H1 (cell line): Measurements from ENCODE around the gene APH1A.

Experiments
- BRCA1 ChIP-seq: IDR thresholded peaks from 2 replicates; pipeline ENCODE4 v1.6.1; 2012; ENCODE audit warnings: low read depth, low read length, improper control_type of control experiment
- CREB1 ChIP-seq: IDR thresholded peaks from 2 replicates; pipeline ENCODE4 v1.6.1; 2012; ENCODE audit warnings: inconsistent platforms
- EP300 ChIP-seq, 2 experiments: IDR thresholded peaks; 1 replicate in 1 of 2; 2 replicates in 1 of 2; pipeline ENCODE4 v1.6.1; 2011 to 2012; ENCODE audit warnings: low read depth in 2 of 2, low read length in 2 of 2, mild to moderate bottlenecking in 2 of 2, borderline replicate concordance in 1 of 2, inconsistent platforms in 1 of 2, moderate library complexity in 1 of 2
- EZH2 ChIP-seq: fragments of 200-600 bp; sonication (generic); IDR thresholded peaks from 2 replicates; pipeline ENCODE4 v1.7.1; 2012; ENCODE audit warnings: low read depth, mild to moderate bottlenecking, moderate library complexity, low read length, inconsistent platforms; ENCODE audit not compliant: severe bottlenecking
- FOSL1 ChIP-seq: IDR thresholded peaks from 2 replicates; pipeline ENCODE4 v1.6.1; 2011; ENCODE audit warnings: mild to moderate bottlenecking, low read depth, low read length, moderate library complexity; ENCODE audit not compliant: insufficient read depth
- JUND ChIP-seq: IDR thresholded peaks from 2 replicates; pipeline ENCODE4 v1.6.1; 2011; ENCODE audit warnings: mild to moderate bottlenecking, improper control_type of control experiment, low read length
- POLR2A ChIP-seq, 2 experiments: IDR thresholded peaks; 1 replicate in 1 of 2; 2 replicates in 1 of 2; pipeline ENCODE4 v1.6.1; 2011; ENCODE audit warnings: low read depth in 2 of 2, low read length in 2 of 2, mild to moderate bottlenecking in 2 of 2; ENCODE audit errors: control extremely low read depth in 1 of 2
- YY1 ChIP-seq: IDR thresholded peaks from 2 replicates; pipeline ENCODE4 v1.6.1; 2011; ENCODE audit warnings: low read depth, mild to moderate bottlenecking, low read length
- TF ChIP-seq, protein P1 (sequence below), 3 experiments: IDR thresholded peaks; 1 replicate in 2 of 3; 2 replicates in 1 of 3; pipeline versions ENCODE4 v1.5.1 to v1.6.1; 2011; ENCODE audit warnings: low read length in 3 of 3, mild to moderate bottlenecking in 3 of 3, inconsistent platforms in 2 of 3, low read depth in 1 of 3, moderate library complexity in 1 of 3; ENCODE audit not compliant: insufficient read depth in 1 of 3; ENCODE audit errors: control extremely low read depth in 1 of 3

DNA sequence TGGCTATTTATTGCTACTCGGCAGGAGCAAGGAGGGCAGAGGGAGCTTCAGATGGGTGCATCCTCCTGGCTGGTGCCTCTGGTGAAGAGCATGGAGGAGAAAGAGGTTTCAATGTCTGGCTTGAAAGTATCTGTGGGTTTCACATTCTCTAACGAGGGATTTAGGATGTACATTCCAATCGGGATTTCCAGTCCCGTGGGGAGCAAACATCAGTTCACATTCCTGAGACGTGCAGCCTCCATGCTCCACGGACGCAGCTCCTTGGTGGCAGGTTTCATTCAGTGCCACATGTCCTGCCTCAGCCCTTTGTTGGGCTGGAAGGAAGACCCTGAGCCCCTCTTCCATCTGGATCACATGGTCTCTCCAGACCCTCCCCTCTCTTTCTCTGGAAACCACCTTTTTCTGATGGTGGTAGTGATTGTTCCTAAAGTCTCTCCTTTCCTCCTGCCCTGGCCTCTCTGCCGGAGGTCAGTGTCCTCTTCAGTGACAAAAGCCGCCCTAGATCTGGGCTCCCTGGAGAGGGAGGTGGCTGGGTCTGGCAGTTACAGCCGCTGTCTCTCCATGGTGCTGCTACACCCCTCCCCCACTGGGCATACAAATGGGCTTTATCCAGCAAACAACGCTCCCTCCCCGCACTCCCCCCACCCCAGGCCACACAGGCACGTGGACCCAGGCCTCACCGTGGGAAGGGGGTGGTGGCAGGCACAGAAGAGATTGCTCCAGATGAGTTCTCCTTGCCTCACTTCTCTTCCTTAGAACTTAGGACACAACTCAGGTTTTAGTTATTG, 12.1 kb downstream of the APH1A start:
- TF ChIP-seq CREB1: no peak; the same call in 1 of the 2 replicates
- no peak for TF ChIP-seq BRCA1
- peak; percentile 36 to 81 for TF ChIP-seq POLR2A (IDR thresholded peaks at IDR 0.05; ENCODE audit: control extremely low read depth in 1 of 2, low read depth in 2 of 2, low read length in 2 of 2)
- TF ChIP-seq, protein P1, sequence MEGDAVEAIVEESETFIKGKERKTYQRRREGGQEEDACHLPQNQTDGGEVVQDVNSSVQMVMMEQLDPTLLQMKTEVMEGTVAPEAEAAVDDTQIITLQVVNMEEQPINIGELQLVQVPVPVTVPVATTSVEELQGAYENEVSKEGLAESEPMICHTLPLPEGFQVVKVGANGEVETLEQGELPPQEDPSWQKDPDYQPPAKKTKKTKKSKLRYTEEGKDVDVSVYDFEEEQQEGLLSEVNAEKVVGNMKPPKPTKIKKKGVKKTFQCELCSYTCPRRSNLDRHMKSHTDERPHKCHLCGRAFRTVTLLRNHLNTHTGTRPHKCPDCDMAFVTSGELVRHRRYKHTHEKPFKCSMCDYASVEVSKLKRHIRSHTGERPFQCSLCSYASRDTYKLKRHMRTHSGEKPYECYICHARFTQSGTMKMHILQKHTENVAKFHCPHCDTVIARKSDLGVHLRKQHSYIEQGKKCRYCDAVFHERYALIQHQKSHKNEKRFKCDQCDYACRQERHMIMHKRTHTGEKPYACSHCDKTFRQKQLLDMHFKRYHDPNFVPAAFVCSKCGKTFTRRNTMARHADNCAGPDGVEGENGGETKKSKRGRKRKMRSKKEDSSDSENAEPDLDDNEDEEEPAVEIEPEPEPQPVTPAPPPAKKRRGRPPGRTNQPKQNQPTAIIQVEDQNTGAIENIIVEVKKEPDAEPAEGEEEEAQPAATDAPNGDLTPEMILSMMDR (IDR thresholded peaks at IDR 0.05; ENCODE audit: control extremely low read depth in 1 of 3, insufficient read depth in 1 of 3, low read depth in 1 of 3, low read length in 3 of 3): no peak
- no peak for TF ChIP-seq FOSL1
- no peak for TF ChIP-seq EZH2
- no peak for TF ChIP-seq YY1
- TF ChIP-seq EP300 (IDR thresholded peaks at IDR 0.05; ENCODE audit: borderline replicate concordance in 1 of 2, low read depth in 2 of 2, low read length in 2 of 2): no peak
- TF ChIP-seq JUND: no peak
